GM12874 (cell line): ENCODE measurements around the gene TRPV4.

Experiments used
- TF ChIP-seq, protein P1 (sequence below): IDR thresholded peaks from 2 replicates; pipeline ENCODE4 v1.5.1; 2011; ENCODE audit warnings: low read depth, mild to moderate bottlenecking, control low read depth, low read length, moderate library complexity; ENCODE audit not compliant: insufficient read depth

TRPV4 gene

DNA sequence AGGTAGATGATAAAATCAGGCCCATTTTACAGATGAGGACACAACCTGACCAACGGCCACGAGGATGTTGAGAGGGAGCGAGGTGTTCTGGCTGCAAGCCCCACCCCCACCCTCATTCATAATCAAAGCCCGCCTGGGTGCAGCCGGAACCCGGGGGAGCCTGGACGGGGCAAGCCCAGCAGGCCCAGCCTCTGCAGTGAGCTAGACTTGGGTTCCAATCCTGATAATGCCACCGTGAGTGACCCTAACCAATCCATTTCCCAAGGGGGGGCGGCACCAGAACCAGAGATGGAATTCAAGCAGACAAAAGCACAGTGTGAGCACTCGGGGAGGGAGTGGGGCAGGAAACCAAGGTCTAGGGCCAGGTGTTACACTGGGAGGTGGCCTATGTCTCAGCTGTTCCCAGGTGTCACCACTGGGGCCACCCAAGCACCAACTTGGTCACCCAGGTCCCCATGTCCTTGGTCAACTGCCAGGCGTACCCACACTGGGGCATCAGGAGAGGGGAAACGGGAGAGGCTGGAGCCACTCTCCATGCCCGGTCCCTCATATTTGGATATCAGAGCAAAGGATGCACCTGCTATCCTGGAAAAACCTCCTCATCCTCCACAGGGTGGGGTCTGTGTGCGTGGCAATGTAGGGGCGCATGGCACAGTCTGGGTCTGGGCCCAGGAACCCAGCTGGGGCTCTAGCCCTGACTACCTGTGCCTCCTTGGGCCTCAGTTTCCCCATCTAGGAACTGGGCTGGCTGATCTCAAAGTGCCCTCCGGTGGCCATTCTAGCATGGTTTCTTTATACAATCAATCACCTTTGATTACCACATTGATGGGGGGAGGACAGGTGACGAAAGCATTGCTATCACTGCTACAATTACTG, 61.2 kb downstream of the TRPV4 start:
- TF ChIP-seq, protein P1, sequence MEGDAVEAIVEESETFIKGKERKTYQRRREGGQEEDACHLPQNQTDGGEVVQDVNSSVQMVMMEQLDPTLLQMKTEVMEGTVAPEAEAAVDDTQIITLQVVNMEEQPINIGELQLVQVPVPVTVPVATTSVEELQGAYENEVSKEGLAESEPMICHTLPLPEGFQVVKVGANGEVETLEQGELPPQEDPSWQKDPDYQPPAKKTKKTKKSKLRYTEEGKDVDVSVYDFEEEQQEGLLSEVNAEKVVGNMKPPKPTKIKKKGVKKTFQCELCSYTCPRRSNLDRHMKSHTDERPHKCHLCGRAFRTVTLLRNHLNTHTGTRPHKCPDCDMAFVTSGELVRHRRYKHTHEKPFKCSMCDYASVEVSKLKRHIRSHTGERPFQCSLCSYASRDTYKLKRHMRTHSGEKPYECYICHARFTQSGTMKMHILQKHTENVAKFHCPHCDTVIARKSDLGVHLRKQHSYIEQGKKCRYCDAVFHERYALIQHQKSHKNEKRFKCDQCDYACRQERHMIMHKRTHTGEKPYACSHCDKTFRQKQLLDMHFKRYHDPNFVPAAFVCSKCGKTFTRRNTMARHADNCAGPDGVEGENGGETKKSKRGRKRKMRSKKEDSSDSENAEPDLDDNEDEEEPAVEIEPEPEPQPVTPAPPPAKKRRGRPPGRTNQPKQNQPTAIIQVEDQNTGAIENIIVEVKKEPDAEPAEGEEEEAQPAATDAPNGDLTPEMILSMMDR = no peak

DNA sequence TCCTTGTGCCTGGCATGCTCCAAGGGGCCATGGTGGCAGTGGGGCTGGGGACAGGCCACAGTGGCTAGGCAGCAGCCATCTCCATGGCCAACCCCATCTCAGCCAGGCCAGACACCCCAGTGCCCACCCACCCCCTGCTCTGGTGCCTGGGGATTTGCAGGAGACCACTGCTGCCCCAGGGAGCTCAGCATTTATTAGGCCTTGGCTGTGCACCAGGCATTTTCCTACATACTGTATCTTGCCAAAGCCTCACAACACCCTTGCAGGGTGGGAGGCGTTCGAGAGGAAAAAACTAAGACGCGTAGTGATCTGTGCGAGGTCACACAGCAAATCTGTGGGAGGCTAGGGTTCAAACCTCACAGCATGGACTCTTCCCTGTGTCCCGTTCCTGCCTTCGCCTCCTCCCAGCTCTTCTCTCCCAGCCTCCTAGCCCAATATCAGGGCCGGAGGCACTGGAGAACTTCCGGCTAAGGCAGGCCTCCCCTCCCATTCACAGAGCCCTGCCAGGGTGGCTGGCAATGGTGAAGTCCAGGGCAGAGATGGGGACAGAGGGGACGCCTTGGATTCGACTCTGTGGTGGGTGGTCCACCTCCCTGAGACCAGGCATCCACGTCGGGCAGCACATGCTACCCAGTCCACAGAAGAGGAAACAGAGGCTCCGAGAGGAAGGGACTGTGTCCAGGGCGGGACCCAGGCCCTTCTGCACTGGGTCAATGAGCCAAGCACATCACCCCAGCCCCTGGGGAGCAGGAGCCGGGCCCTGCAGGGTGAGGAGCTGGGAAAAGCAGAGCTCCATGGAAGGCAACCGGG, 62.1 kb downstream of the TRPV4 start:
- TF ChIP-seq, protein P1 = no peak

DNA sequence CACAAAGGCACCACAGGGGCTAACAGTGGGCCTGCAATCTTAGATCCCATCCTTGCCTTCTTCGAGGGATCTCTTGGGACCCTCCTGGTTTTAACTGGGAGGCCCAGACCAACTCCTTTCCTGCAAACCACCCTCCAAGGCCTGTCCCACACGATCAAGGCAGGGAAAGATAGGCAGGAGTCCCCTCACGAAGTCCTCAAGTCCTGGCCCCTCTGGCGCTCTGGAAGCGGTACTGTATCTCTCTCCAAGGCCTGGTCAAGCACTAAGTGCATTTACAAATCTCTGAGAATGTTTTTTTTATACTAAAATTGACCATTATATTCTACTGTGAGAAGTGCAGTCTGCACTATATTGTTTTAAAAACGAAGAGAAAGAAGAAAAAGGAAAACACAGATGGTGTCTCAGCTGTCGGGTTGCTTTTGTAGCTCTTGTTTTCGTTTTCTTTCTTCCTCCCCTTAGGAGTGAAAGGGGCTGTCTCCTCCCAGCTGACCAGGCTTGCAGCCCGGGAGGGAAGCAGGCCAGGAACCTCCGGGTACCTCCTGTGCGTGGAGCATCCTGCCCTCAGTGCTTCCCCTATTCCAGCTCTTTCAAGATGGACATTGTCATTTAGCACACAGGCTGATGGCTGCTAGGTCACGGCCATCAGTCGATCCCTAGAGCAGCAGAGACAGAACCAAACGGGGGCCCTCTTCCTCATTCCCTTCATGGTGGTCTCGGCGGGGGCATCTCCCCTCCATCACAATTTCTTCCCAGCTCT, 62.9 kb downstream of the TRPV4 start:
- TF ChIP-seq, protein P1 = no peak

DNA sequence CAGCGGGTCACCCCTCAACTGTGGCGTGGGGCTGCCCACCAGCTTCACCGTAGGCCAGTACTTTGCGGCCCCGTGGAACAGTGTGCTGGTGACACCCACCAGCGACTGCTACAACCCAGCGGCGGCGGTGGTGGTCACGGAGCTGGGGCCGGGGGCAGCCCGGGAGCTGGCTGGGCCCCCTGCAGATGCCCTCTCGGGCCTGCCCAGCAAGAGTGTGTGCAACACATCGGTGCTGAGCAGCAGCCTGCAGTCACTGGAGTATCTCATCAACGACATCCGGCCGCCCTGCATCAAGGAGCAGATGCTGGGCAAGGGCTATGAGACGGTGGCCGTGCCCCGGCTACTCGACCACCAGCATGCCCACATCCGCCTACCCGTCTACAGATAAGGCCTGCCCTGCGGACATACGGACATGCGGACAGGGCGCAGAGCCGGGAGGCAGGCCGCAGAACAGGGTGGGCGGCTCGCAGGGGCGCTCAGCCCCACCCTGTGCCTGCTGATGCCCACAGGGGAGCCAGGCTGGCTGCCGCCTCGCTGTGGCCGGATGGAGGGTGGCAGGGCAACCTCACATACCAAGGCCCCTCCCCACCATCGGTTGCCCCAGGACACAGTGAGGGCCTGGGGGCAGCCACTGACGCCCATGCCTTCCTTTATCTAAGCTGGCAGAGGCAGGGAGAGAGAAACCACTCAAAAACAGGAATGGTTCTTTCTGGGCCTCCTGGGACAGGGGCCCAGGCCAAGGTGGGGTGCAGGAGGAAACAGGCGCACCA, 64.1 kb downstream of the TRPV4 start:
- TF ChIP-seq, protein P1 = no peak

DNA sequence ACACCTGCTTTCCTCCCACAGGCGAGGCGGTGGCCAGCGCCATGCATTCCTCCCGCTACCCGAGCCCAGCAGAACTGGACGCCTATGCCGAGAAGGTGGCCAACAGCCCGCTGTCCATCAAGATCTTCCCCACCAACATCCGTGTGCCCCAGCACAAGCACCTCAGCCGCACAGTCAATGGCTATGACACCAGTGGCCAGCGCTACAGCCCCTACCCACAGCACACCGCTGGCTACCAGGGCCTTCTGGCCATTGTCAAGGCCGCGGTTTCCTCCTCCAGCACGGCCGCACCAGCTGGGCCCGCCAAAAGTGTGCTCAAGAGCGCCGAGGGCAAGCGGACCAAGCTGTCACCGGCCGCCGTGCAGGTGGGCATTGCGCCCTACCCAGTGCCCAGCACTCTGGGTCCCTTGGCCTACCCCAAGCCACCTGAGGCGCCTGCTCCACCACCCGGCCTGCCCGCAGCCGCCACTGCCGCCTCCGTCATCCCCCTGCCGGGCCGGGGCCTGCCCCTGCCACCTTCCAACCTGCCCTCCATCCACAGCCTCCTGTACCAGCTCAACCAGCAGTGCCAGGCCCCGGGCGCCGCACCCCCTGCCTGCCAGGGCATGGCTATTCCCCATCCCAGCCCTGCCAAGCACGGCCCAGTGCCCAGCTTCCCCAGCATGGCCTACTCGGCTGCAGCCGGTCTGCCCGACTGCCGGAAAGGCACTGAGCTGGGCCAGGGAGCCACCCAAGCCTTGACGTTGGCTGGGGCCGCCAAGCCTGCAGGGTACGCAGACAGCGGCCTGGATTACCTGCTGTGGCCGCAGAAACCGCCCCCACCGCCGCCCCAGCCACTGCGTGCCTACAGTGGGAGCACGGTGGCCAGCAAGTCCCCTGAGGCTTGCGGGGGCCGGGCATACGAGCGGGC, 65.0 kb downstream of the TRPV4 start:
- TF ChIP-seq, protein P1 = no peak

DNA sequence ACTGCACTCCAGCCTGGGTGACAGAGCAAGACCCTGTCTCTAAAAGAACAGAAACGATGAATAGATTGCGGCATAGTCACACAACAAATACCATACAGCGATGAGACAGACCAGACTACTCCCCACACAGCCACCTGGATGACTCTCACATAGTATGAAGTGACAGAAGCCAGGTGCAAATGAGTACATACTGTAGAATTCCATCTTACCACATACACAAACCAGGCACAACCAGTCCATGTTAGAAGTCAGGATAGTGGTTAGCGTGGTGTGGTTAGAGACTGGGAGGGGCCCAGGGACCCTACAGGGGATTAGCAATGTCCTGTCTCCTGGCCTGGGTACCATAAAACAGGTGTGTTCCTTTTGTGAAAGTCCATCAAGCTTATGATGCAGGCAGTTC, 65.7 kb downstream of the TRPV4 start:
- TF ChIP-seq, protein P1 = no peak
